A673 (cell line): Measurements from ENCODE around the gene GXYLT1.

ENCODE experiments used
- EZH2 ChIP-seq: fragments of 200-600 bp; sonication (generic); IDR thresholded peaks from 2 replicates; pipeline ENCODE4 v1.6.1; 2017; ENCODE audit warnings: borderline replicate concordance, low read depth, mild to moderate bottlenecking, mixed read lengths, antibody characterized with exemption, low read length; ENCODE audit not compliant: poor library complexity, severe bottlenecking
- TF ChIP-seq, protein P1 (sequence below): fragments of 300-800, 200-600 bp; sonication (generic); conservative IDR thresholded peaks from 2 replicates; pipeline ENCODE4 v1.5.1; 2017; ENCODE audit warnings: low read depth, mild to moderate bottlenecking, antibody characterized with exemption, low read length, moderate library complexity, mixed read lengths

DNA sequence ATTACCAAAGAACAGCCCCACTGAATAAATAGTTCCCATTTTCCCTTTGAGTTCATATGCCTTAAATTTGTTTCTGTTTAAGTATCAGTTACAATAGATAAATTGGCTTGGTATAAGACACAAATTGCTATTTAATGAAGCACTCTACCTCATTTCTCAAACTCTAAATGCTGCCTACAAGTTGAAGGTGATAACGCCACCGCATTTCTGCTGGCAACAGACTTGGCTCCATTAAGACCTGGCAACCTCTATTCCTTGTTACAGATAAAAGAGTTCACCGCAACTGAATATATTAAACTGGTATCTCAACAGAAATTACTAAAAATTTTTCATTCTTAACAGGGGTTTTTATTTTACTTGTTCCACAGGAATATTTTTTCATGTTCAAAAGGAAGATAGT lies 35.6 kb downstream of the GXYLT1 start:
- TF ChIP-seq, protein P1, sequence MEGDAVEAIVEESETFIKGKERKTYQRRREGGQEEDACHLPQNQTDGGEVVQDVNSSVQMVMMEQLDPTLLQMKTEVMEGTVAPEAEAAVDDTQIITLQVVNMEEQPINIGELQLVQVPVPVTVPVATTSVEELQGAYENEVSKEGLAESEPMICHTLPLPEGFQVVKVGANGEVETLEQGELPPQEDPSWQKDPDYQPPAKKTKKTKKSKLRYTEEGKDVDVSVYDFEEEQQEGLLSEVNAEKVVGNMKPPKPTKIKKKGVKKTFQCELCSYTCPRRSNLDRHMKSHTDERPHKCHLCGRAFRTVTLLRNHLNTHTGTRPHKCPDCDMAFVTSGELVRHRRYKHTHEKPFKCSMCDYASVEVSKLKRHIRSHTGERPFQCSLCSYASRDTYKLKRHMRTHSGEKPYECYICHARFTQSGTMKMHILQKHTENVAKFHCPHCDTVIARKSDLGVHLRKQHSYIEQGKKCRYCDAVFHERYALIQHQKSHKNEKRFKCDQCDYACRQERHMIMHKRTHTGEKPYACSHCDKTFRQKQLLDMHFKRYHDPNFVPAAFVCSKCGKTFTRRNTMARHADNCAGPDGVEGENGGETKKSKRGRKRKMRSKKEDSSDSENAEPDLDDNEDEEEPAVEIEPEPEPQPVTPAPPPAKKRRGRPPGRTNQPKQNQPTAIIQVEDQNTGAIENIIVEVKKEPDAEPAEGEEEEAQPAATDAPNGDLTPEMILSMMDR = no peak
- TF ChIP-seq EZH2 = no peak
